ENCODE results near the gene GPR17. TPM values are rescaled to one million over a fixed set of nuclear protein-coding genes. Genes with fewer than 3 reads are reported as not detected.

GPR17 gene
- total RNA-seq, 1 experiment from 2014 or later = not detected

GRCh38 chr2:127688405-127688804 is 42.5 kb downstream of the GPR17 start:
- Mint-ChIP-seq H3K27ac (ENCODE audit: low read depth, unreplicated experiment) (no peak overlapping the region), H3K4me1 (ENCODE audit: insufficient read depth, unreplicated experiment) (no peaks in the 10 kb centered on the region), H3K4me3 (ENCODE audit: unreplicated experiment) (no peak overlapping the region), H3K9me3 (ENCODE audit: unreplicated experiment) (peaks cover 17% of the 10 kb centered on the region), H3K27me3 (ENCODE audit: insufficient read depth, unreplicated experiment) (no peaks in the 10 kb centered on the region), H3K36me3 (ENCODE audit: insufficient read depth, unreplicated experiment) (no peaks in the 10 kb centered on the region)
- ChIA-PET CTCF (no interaction called here), POLR2A (no interaction called here)
- intact Hi-C loops (cut with micrococcal nuclease) = no loop called here
- no TSS peak for BruUV-seq (replicated peaks)
- no peak for DNase-seq (ENCODE audit: unreplicated experiment)
- no peak for TF ChIP-seq CTCF (IDR thresholded peaks at IDR 0.05; ENCODE audit: unreplicated experiment)

- TF ChIP-seq CTCF (IDR thresholded peaks at IDR 0.05; ENCODE audit: unreplicated experiment) = no peak
- Mint-ChIP-seq H3K4me1 (ENCODE audit: insufficient read depth, unreplicated experiment) (no peaks in the 10 kb centered on the region), H3K36me3 (ENCODE audit: insufficient read depth, unreplicated experiment) (no peaks in the 10 kb centered on the region), H3K9me3 (ENCODE audit: unreplicated experiment) (peaks cover 17% of the 10 kb centered on the region), H3K27me3 (ENCODE audit: insufficient read depth, unreplicated experiment) (no peaks in the 10 kb centered on the region), H3K27ac (ENCODE audit: low read depth, unreplicated experiment) (no peak overlapping the region), H3K4me3 (ENCODE audit: unreplicated experiment) (no peak overlapping the region)
- intact Hi-C loops (cut with micrococcal nuclease) = no loop called here
- ChIA-PET POLR2A (interaction anchor here (2.6 kb wide), 1 partner anchor 11 kb away, joined by 6 read pairs; the partner anchor contains the start of gene SFT2D3), CTCF (no interaction called here)
- no TSS peak for BruUV-seq (replicated peaks)
- DNase-seq (ENCODE audit: unreplicated experiment) = no peak
Observed at GRCh38 chr2:127690696-127691095, 44.7 kb downstream of the GPR17 start.

DNA sequence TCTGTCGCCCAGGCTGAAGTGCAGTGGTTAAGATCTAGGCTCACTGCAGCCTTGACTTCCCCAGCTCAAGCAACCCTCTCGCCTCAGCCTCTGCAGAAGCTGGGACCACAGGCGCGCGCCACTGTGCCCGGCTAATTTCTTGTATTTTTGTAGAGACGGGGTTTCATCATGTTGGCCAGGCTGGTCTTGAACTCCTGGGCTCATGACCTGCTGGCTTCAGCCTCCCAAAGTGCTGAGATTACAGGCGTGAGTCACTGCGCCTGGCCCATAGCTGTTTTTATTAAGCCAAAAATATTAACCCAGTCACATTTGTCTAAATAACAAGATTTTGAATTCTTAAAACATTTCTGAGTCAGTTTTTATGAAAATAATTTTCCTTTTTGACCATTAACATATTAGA is 49.0 kb downstream of the GPR17 start:
- Mint-ChIP-seq H3K4me1 (ENCODE audit: insufficient read depth, unreplicated experiment) (peaks cover under 1% of the 10 kb centered on the region), H3K9me3 (ENCODE audit: unreplicated experiment) (peaks cover 17% of the 10 kb centered on the region), H3K27ac (ENCODE audit: low read depth, unreplicated experiment) (no peak overlapping the region), H3K36me3 (ENCODE audit: insufficient read depth, unreplicated experiment) (no peaks in the 10 kb centered on the region), H3K4me3 (ENCODE audit: unreplicated experiment) (no peak overlapping the region), H3K27me3 (ENCODE audit: insufficient read depth, unreplicated experiment) (no peaks in the 10 kb centered on the region)
- ChIA-PET POLR2A (interaction anchor here (1.0 kb wide), 1 partner anchor 39 kb away, joined by 3 read pairs; no protein-coding TSS in a partner anchor), CTCF (no interaction called here)
- no peak for TF ChIP-seq CTCF (IDR thresholded peaks at IDR 0.05; ENCODE audit: unreplicated experiment)
- intact Hi-C loops (cut with micrococcal nuclease) = no loop called here
- no peak for DNase-seq (ENCODE audit: unreplicated experiment)
- no TSS peak for BruUV-seq (replicated peaks)

DNA sequence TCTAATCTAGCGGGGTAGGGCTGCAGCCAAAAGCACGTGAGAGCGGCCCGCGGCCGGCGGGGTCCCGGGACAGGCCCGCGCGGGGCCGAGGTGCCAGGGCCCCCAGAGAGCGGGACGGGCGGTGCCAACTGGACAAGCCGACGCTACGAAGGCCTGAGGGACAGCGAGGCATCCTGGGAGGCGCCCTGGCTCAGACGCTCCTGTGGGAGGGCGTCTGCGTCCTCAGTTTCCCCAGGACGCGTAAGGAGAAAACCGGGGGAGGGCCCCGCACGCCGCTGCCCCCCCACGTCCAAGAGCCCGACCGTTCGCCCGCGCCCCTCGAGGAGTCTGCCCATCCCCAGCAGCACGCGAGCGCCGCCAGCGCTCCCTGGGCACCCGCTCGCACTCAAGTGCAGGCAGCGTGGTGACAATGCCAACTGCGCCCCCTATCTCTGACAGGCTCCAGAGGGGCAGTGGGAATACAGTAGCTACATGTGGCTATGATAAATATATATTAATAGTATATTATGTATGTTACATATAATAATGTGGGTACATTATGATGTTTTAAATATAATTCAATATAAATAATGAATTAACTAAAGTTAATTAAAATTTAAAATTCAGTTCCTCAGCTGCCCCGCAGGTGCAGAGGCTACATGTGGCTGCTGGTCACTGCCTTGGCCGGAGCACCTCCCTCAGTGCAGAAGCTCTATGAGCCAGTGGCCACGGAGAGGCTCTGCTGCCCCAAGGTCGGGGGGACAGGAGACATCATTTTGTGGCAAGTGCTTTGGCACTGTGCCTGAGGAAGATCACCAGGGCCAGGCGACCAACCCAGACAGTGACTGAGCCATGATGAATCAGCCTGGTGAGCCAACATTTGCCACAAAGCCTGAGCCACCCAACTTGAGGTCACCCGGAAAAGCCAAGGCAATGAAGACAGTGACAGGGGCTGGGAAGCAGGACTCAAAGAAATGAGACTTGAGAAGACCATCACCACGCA is 49.8 kb downstream of the GPR17 start:
- CTCF ChIA-PET = no interaction called here
- Mint-ChIP-seq H3K4me3 (ENCODE audit: unreplicated experiment) (no peak overlapping the region), H3K36me3 (ENCODE audit: insufficient read depth, unreplicated experiment) (no peaks in the 10 kb centered on the region), H3K27me3 (ENCODE audit: insufficient read depth, unreplicated experiment) (no peaks in the 10 kb centered on the region), H3K27ac (ENCODE audit: low read depth, unreplicated experiment) (no peak overlapping the region), H3K4me1 (ENCODE audit: insufficient read depth, unreplicated experiment) (peaks cover 8% of the 10 kb centered on the region), H3K9me3 (ENCODE audit: unreplicated experiment) (peaks cover 15% of the 10 kb centered on the region)
- no peak for TF ChIP-seq CTCF (IDR thresholded peaks at IDR 0.05; ENCODE audit: unreplicated experiment)
- POLR2A ChIA-PET = interaction anchor here (1.0 kb wide), 1 partner anchor 39 kb away, joined by 3 read pairs; no protein-coding TSS in a partner anchor
- BruUV-seq (replicated peaks) = no TSS peak
- peak; percentile 28 for DNase-seq (ENCODE audit: unreplicated experiment)
- intact Hi-C loops (cut with micrococcal nuclease) = no loop called here
